Activated CD8-positive, alpha-beta memory T cell treated with anti-CD3 and anti-CD28 coated beads, Interleukin-2, amount 50 U/mL, for 1 hour (primary cell): Measurements from ENCODE around the gene ZKSCAN5.
"Not testable (repeated sequence)": the region's sequence is repeated elsewhere in the genome, so short reads cannot be mapped to it uniquely, and the experiment has no call there.

Experiments used
- DNase-seq: peaks from one replicate; pipeline ENCODE4 v3.0.0-alpha.2; 2020; ENCODE audit errors: extremely low read depth

Gene ZKSCAN5

DNA sequence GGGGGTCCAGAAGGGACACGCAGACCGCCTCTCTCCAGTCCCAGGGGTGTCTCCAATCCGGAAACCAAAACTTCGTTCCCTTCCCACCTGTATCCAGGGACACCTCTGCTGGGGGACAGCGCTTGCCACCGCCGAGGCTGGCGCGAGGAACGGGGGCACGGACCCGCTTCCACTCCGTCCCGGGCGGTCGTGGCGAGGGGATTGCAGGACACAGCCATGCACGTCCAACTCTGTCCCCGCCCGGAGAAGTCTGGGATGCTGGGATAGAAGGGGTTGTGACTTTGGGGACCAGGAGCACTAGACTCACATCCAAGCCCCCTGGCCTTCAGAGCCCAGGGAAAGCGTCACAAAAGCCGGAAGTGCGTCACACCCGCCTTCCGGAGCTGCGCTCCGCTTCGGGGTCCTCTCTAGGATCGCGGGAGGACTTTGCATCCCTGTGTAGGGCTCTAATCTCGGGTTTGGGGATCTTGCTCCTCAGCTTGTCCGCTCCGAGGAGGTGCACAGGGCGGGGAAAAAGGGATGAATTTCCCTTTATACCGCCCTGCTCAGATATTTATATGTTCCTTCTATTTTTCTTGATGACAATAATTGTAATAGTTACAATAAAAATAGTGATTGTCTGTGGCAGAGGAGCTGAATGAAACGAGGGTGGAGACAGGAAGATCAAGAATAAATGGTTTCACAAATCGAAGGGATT, 47.5 kb downstream of the ZKSCAN5 start, which contains the start of gene FAM200A:
FAM200A (minus strand) TSS at position 348 of the 697 bp plus-strand sequence. CDS start 3,707 bp downstream, outside the sequence.
- peak; percentile 57 for DNase-seq

DNA sequence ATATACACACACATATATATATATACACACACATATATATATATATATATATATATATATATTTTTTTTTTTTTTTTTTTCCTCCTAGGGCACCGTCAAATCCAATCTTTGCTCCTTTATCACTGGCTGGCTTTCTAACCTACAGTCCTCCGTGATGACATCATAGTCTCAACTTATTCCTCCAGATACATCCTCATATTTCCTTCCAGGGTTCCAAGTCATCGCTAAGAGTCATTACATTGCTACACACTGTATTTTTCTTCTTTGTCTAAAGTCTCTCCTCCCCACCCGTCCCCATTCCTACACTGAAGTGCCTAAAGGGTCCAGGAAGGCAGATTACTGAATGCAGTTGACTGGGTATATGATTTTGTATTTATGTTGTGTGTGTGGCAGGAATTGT, 48.6 kb downstream of the ZKSCAN5 start:
- DNase-seq, result no peak

DNA sequence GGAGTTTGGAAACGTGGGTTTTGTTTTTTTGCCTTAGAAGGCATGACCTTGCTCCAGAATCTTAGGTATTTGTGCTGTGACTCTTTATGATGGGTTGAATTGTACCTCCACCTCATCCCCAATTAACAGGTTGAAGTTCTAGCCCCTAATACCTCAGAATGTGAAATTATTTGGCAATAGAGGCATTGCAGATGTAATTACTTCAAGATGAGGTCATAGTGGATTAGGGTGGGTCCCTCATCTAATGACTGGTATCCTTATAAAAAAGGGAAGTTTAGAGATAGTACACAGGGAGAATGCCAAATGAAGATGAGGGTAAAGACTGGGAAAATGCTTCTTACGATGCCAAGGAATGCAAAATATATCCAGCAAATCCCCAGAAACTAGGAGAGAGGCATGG, 50.5 kb downstream of the ZKSCAN5 start:
- DNase-seq, result no peak

DNA sequence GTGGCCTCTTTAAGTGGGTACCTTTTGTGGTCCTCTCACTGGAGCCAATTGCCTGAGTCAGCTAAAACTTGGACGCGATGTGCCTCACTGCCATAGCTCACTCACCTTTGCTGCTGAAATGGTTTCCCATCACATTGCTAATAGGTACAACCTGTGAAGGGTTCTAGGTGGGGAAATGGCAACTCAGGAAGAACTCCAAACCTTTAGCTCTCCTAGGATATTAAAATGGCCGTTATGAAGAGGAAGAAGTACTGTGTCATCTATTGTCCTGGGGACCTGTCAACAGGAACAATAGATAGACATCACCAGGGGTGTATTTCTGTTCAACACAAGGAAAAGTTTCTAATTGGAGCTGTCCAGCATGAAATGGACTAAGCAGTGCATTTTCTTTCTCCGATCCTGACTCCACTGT, 52.7 kb downstream of the ZKSCAN5 start:
- DNase-seq, result no peak

DNA sequence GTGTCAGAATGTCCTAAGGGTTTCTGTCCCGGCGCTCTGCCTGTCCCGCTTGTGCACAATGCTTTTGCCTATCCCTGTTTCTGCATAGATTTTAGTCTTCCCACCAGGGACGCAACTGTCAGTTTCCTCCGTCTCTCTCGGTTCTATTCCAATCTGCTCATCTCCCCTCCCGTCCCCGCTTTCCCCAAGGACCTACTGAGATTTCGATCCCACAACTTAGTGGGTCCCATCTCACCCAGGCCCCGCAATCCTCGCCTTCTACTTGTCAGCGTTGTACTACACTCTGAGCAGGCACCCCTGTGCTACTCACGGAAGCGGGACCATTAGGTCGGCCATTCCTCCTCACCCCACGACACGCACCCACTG, 53.5 kb downstream of the ZKSCAN5 start:
- no peak for DNase-seq

DNA sequence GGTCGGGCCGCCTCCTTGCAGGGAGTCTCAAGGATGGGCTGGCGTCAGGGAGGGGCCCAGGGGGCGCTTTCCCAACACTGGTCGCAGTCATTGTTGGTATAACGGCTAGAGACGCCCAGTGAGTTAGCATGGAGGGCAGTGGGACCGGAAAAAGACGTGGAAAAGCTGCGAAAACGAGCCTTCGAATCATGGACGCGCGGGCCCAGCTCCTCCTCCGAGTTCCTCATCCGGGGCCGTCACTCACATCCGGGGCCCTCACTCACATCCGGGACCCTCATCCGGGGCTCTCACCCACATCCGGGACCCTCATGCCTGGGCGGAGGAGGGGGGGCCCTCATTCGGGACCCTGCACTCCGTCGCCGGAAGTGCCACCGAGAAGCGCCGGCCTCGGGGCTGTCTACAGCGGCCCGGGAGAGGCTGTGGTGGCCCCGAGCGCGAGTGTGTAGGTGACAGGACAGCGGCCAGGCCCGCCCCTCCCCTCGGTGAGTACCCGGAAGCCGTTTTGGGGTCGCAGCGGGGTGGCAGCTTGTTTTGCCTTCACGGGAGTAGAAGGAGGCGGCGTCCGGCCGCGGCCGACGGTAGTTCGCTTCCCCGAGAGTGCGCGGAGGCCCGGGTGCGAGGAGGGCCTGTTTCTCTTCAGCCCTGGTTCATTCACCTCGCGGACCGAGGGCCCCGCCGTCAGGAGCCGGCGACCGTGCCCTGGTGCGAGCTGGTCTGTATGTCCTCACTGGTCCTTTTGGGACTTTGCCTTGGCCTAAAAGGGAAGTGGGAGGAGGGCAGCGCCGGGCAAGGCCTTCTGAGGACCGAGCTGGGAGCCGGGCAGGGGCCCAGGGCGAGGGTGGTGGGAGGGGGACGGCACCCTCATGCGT, 54.1 kb downstream of the ZKSCAN5 start, which contains the start of gene ZNF655:
ZNF655 (plus strand) TSS at position 337 of the 869 bp plus-strand sequence. CDS start 1,918 bp downstream, outside the sequence.
- peak; percentile 80 for DNase-seq

DNA sequence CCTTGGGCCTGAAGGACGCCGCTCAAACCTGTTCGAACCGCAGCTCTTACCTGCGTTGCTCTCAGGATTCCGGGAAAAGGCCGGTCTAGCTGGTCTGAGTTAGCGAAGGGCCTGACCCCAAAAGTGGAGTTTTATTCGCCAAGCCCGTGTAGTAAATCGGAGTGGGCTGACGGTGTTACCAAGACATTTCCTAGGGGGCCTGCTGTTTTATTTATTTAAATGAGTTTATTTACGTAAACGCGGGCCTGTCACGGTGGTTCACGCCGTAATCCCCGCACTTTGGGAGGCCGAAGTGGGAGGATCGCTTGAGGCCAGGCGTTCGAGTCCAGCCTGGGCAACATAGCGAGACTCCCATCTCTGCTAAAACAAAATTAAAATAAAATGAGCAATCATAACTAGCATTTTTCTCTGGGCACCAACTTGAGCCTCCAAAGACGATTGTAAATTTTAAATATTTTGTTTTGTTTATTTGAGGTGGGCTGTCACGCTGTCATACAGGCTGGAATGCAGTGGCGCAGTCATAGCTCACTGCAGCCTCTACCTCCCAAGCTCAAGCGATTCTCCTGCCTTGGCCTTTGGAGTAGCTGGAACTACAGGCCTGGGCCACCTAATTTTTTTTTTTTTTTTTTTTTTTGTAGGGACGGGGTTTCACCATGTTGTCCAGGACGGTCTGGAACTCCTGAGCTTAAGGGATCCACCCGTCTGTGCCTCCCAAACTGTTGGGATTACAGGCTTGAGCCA, 54.9 kb downstream of the ZKSCAN5 start:
- no peak for DNase-seq

DNA sequence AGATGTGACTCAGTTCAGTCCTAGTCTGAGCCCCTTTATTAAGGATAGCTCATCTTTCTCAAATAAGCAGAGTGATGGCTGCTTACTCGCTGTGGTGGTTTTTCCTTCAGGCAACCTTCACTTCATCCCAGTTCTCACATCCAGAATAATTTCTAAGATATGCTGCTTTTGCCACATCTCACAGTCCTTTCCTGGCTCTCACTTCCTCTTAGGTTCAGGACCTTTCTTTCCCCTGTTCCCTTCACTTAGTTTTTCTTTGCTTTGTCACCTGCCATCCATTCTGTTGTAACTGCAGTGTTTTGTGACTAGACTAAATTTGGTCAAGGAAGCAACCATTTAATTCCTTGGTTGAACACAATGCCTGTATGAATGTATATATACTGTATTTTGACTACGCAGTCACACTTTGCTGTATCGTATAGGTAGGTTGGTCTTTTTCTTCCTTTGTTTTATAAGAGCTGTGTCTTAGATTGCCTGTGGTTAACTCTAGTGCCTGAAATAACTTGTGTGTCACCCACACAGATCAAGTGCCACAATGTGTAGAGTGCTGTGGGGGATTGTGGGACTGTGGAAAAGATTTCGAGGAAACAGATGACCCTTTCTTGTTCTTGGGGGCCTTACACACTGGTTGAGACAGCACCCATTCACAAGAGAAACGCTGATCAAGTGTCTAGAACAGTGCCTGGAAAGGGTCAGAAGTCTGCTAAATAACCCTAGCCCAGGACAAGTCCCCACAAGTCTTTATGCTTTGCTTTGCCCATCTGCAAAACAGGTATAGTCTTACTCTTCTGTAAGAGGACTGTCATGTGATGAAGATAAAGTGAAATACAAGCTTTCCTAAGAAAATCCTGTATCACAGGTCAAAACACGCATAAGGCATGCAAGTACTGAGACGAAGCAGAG, 56.6 kb downstream of the ZKSCAN5 start:
- DNase-seq, result no peak

DNA sequence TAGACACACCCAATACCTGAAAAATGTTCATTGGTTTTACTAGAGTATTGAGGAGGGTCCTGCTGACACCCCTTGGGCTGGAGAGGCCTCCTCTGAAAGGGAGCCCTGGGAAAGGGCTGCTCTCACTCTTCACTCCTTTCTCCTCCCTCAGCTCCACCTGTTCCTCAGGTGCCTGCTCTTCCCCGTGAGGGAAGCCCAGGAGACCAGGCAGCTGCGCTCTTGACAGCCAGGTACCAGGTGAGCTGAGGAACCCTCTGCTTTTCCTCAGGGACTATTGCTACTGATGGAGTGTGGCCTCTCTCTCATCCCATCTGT, 57.2 kb downstream of the ZKSCAN5 start:
- DNase-seq, result no peak

DNA sequence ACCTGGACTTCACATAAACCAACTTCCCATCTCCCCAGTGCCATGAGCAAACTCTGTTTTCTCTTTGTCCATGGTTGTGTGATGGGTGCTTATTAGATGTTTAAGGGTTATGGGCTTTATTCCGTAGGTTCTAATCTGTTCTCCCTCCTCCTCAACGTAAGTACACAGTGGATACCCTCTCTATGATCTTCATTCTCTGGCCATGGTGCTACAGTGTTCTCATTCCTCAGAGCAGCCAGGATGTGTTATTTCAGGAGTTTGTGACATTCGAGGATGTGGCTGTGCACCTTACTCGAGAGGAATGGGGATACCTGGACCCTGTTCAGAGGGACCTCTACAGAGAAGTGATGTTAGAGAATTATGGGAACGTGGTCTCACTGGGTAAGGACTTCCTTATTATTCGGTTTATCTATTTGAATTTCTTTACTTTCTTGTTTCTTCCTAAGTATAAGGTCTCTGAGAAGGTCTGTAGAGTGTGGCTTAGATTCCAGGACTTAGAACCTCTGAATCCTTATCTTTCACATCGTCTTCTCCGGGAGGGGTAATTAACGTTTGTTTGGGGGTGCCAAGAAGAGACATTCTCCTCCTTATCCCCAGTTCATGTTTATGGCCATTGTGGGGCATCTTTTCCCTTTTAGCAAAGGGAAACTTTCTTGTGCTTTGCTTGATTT, 57.8 kb downstream of the ZKSCAN5 start:
- no peak for DNase-seq

DNA sequence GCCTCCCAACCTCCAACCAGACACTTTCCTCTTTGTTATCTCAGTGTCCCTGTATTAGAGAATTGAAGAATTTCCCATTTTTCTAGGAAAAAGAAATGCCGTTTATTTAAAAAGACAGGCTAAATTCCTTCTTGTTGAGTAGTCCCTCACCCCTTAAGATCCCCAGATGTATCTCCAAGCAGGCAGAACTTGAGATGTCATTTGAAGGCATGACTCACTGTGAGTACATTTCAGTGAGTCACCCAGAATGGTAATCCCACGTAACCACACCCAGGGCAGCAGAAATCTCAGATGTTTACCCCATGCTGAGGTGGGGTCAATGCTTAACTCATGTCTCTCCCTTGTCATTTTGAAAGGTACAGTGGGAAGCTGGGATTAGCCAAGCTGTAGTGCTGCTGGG, 58.4 kb downstream of the ZKSCAN5 start:
- DNase-seq, result no peak

DNA sequence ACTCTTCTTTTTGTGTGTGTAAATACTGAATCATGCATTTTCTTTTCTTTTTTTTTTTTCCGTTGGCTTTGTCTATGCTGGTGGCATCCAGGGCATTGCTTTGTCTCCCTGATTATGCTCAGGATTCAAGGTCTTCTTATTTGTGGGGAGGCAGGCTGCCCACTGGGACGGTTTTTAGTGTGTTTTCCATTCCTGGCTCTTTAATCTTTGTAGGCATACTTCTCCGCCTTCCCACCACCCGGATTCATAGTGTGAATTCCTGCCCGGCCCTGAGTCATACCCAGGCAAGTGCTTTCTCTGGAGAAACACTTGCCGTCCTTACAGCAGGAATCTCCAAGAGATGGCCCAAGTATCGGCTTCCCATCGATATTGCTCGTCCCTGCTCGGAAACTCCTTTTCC, 59.2 kb downstream of the ZKSCAN5 start:
- no peak for DNase-seq

DNA sequence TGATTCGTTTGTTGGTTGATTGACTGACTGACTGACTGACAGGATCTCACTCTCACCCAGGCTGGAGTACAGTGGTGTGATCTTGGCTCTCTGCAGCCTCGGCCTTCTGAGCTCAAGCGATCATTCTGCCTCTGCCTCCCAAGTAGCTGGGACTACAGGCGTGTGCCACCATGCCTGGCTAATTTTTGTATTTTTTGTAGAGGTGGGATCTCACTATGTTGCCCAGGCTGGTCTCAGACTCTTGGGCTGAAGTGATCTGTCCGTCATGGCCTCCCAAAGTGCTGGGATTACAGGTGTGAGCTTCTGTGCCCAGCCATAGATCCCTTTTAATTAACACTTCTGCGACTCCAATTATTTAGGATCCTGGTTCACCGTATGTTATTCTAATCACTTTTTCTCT, 64.3 kb downstream of the ZKSCAN5 start:
- DNase-seq, result not testable (repeated sequence)

DNA sequence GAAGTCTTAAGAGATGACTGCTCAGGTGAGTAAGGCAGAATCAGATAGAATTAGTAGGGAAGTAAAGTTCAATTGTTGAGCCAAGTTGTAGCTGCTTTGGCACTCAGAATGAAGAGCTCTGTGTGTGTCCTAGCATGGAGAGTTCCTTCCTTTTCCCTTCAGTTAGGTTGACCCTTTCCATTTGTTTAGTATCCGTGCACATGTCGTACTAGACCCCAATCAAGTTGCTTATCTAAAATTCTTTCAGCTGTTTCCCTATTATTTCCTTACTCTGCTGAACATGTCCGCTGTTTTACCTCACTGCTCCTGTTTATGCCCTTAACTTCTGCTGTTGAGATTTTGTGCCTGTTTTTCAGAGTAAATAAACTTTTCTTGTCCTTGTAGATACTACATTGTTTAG, 67.3 kb downstream of the ZKSCAN5 start:
- DNase-seq, result no peak

DNA sequence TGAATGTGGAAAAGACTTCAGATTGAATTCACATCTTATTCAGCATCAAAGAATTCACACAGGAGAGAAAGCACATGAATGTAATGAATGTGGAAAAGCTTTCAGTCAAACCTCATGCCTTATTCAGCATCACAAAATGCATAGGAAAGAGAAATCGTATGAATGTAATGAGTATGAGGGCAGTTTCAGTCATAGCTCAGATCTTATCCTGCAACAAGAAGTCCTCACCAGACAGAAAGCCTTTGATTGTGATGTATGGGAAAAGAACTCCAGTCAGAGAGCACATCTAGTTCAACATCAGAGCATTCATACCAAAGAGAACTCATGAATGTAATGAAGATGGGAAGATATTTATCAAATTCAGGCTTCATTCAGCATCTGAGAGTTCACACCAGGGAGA, 68.8 kb downstream of the ZKSCAN5 start:
- DNase-seq, result no peak

DNA sequence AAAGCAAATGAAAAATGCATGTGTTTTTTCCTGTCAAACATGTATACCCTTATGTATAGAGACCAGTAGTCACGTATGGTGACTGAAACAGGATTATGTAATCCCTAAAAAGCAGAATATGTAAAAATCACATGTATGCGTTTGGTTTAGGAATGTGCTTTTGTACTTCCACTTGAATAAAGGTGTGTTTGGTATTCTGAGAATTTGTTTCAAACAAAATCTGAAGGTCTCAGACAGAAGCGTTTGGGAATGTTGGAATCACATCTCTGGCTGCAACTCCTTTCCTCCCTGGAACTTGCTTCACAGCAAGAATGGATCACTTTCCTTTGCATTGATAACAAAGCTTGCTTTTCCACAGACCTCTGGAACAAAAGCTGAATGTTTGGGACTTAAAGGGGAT, 71.8 kb downstream of the ZKSCAN5 start:
- DNase-seq, result no peak

DNA sequence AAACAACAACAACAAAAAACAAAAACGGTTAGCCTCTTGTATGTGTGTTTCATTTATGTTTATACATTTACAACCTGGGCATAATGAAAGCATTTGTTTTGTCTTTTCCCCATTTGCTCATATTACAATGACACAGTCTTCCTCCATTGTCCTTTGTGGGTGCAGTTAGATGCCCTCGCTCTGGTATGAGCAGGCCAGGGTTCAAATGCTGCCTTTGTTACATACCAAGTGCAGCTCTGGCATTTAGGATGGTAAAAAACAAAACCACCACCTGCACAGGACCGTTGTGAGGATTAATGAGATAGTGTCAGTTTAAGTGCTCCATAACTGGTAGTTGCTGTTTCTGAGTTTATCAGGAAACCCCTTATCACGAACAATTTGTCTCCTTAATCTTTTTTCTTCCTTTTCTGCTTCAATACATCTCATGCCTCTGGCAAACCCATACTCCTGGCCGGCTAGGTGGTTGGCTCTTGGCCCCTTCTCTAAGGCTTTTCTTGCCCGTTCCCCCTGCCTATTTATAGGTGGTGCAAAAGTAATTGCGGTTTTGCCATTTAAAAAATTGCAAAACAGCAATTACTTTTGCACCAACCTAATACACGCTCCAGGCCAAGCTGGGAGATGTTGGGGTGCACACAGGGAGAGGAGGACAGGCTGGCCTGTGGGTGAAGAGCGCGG, 75.0 kb downstream of the ZKSCAN5 start:
- DNase-seq, result no peak

DNA sequence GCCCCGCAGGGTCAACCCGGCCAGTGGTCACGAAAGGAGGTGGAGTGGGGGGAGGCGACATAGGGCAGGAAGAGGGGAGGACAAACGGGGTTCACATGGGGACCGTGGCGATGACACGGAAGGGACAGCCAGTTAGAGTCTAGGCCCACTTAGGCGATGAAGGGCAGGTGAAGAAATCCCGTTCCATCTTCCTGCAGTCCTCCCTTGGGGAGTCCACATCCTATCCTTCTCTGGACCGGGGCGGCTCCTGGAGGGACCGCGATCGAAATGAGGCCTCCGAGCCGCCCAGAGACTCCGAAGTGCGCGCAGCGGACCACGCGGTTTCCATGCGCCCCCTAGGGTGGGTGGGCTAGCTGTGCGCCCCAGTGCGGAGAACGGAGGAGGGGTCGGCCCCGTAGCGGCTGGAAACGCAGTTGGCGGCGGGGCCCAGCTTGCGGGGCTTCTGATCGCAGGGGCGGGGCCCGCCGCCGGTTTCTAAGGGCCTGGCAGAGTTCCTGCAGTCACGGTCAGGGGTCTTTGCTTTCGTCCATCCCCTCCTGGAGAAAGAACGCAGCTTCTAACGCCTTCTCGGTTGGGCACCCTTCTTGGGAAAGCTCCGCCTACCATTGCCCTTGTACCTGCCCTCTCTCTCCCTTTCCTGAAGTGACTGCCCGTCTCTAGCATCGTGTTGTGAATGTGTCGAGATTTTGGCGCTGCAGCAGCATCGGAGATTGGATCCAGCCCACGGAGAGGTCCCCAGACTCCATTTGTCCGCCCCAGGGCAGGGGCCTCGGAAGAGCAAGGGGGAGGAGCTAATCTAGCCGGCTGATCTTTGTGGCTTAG, 75.7 kb downstream of the ZKSCAN5 start:
- DNase-seq, result no peak

DNA sequence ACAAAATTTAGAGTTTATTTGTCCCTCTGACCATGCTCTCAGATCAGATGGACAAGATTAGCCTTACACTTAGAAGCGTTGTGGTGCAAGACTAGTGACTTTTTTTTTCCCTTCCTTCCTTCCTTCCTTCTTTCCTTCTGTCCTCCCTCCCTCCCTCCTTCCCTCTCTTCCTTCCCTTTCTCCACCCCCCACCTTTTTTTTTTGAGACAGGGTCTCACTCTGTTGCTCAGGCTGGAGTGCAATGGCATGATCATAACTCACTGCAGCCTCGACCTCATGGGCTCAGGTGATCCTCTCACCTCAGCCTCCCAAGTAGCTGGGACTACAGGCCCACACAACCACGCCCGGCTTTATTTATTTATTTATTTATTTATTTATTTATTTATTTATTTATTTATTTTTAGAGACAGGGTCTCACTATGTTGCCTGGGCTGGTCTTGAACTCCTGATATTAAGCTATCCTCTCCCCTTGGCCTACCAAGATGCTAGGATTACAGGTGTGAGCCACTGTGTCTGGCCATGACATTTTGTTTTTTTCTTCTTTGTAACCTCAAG, 76.4 kb downstream of the ZKSCAN5 start:
- DNase-seq, result not testable (repeated sequence)
